Activated naive CD8-positive, alpha-beta T cell treated with anti-CD3 and anti-CD28 coated beads, Interleukin-2, amount 50 U/mL, for 16 hours (primary cell): ENCODE measurements around the gene AIFM3.
"Not testable (repeated sequence)": the region's sequence is repeated elsewhere in the genome, so short reads cannot be mapped to it uniquely, and the experiment has no call there.

Source experiments
- DNase-seq: peaks from one replicate; pipeline ENCODE4 v3.0.0-alpha.2; 2020; ENCODE audit warnings: low read depth, low spot score

AIFM3 gene

DNA sequence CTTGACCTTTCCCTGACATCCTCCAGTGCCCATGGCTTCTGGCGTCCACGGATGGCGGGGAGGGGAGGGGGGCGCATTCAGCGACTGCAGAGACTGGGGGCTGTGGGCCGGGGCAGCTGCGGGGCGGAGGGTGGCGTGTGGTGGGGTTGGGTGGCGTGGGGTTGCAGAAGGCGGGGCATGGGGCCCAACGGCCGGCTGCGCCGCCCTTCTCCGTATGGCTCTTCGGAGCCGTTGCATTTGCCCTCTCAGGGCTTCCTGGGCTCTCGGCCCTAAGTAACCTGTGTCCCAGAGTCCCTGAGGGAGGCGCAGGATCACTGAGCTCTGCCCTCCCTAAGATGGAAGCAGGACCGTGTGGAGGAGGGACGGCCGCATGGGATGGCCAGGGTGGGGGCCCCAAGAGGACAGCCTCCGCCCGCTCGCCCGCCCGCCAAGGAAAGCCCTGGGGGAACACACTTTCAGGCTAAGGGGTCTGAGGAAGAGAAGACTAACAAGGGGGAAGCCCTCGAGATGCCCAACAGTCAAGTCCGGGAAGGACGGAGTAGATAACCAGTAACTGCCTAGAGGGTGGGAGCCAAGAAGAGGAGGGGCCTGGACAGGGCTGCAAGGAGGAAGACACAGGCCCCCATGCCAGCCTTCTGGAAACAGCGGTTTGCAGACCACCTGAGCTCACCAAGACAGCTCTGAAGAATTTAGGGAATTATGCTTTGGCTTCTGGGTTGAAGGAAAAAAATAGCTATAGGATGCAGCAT lies 9.2 kb upstream of the AIFM3 start:
- DNase-seq: no peak

- DNase-seq: no peak
Measured at GRCh38 chr22:20959578-20960461, 7.2 kb upstream of the AIFM3 start.

DNA sequence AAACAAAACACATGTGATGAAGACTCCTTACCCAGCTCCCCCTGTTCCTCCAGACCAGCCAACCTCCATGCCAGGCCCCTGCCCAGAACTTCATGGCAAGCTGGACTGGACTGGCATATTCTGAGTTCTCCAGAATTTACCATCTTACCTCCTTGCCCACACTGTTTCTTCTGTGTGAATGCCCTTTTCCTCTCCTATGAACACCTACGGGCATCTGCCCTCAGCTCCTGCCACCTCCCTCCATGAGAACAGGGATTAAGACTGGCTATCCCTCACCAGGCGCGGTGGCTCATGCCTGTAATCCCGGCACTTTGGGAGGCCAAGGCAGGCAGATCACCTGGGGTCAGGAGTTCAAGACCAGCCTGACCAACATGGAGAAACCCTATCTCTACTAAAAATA lies 6.4 kb upstream of the AIFM3 start:
- no peak for DNase-seq

DNA sequence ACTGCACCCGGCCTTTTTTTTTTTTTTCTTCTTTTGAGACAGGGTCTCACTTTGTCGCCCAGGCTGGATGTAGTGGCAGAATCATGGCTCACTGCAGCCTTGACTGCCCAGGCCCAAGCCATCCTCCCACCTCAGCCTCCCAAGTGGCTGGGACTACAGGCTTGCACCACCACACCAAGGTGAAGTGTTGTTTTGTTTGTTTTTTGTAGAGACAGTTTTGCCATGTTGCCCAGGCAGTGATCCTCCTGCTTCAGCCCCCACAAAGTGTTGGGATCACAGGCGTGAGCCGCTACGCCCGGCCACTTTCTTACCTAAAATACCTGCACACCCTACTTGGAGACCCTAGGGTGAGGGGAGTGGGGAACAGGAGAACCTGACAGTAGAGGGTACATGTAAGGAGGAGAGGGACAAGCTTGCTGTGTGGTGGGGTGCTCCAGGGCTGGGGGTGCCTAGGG lies 4.5 kb upstream of the AIFM3 start:
- DNase-seq: no peak

GRCh38 chr22:20963201-20964052 lies 3.6 kb upstream of the AIFM3 start:
- DNase-seq: no peak

DNA sequence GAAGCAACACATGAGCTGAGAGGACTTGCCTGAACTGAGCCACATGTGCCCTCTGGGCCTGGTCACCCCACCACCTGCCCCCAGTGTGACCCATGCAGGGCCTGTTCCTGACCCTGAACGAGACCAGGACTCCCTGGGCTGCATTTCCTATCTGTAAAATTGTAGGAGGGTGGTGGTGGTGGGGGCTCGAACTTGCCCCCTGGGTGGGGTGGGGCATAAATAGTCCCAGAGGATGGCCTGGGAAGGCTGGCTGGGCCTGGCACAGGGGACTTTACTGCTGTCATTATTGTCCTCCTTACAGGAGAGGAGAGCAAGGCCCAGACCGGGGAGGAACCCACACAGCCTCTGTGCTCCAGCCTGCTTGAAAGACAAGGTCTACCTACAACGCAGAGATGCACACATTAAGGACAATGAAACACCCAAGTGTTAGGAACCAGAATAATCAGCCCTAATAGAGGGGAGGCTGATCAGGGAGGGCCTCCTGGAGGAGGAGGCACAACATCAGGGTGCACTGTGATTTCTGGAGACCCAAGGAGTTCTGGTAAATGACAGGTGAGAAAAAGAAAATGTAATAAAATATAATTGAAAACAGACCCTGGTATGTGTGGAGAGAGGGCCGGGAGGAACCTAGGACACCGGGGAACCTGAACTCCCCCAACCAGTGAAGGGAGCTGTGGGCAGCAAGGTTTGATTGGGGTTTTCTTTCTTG lies 2.8 kb upstream of the AIFM3 start:
- no peak for DNase-seq

GRCh38 chr22:20964799-20965103 lies 2.3 kb upstream of the AIFM3 start:
- no peak for DNase-seq

GRCh38 chr22:20965104-20965887 lies 1.8 kb upstream of the AIFM3 start:
- no peak for DNase-seq

- DNase-seq: no peak
Measured at GRCh38 chr22:20965888-20966855, 883 bp upstream of the AIFM3 start.

GRCh38 chr22:20967697-20968211 lies 699 bp downstream of the AIFM3 start:
- no peak for DNase-seq

DNA sequence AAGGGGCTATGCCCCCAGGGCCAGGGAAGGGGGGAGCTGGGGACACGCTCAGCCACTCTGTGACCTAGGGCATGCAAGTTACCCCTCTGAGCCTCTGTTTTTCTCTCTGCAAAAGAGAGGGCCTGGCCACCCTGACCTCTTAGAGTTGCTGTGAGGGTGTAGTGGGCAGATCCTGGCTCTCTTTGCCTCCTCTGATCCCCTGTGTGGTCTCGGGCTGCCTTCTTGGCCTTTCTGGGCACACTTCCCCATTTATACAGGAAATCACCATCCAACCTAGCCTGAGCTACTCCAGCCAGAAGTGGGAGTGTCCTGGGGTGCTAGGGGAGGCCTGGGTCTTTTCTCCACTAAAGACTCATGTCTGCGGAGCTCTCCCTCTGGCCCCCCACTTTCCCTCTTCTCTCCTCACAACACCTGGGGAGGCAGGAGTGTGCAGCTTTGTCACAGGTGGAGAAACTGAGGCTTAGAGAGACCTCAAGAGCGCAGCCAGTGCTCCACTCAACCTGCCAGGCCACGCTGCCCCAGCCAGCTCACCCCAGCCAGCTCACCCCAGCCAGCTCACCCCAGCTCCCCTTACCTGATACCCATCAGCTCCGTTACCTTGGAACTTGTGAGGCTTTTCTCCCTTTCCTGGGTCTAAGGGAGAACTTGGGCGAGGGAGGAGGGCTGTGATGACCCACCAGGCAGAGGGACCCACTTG lies 1.4 kb downstream of the AIFM3 start:
- no peak for DNase-seq

- DNase-seq: no peak
Measured at GRCh38 chr22:20970939-20971657, 4.0 kb downstream of the AIFM3 start.

DNA sequence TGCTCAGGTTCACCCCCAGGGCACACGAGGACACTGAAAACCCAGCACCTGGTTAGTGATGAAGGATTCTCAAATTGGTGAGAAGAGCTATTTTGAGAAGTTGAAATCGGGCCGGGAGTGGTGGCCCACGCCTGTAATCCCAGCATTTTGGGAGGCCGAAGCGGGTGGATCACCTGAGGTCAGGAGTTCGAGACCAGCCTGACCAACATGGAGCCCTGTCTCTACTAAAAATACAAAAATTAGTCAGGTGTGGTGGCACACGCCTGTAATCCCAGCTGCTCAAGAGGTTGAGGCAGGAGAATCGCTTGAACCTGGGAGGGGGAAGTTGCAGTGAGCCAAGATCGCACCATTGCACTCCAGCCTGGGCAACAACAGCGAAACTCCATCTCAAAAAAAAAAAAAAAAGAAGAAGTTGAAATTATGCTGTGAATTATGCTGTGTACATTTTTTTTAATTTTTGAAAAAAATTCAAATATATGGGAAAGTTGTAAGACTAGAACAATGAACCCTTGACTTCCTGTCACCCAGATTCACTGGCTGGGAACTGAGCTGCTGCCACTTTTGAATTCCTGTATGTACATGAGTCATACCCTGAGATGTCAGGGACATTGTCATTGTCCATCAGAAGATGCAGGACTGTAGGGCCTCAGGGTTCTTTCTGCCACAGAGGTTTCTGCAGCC lies 5.1 kb downstream of the AIFM3 start:
- DNase-seq: not testable (repeated sequence)

DNA sequence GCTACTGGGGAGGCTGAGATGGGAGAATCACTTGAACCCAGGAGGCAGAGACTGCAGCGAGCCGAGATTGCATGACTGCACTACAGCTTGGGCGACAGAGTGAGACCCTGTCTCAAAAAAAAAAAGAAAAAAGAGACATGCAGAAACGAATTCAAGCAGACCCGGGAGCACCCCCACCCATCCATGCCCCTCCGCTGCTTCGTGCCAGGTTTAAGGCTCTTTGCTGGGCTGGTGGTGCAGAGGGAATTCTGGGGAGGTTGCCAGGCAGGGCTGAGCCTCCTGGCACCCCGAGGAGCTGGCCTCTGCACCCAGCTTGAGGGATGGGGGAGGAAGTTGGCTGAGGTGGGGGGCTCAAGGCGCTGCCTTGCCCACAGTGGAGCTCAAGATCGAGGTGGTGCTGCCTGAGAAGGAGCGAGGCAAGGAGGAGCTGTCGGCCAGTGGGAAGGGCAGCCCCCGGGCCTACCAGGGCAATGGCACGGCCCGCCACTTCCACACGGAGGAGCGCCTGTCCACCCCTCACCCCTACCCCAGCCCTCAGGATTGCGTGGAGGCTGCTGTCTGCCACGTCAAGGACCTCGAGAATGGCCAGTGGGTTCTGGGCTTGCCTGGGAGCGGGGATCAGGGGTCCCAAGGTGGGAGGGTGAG lies 6.0 kb downstream of the AIFM3 start:
- no peak for DNase-seq

- no peak for DNase-seq
Measured at GRCh38 chr22:20973634-20974286, 6.7 kb downstream of the AIFM3 start.

DNA sequence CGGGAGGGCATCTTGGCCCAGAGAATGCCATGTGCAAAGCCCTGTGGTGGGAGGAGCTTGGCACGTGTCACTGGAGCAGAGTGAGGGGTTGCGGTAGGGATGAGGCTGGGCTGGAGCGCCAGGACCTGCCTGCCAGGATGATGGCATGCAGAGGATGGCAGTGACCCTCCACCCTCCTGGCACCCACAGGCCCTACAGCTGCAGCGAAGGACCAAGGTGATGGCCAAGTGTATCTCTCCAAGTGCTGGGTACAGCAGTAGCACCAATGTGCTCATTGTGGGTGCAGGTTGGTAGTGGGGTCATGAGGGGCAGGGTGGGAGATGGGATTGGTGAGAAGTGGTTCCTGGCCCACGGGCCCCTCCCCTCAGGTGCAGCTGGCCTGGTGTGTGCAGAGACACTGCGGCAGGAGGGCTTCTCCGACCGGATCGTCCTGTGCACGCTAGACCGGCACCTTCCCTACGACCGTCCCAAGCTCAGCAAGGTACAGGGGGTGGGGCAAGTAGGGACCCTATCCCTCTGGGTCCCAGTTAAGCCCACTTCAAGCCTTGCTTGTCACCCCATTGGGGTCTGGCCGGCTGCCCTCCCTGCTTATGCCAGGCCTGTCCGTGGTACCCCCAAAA lies 7.4 kb downstream of the AIFM3 start:
- no peak for DNase-seq
